Hematopoietic multipotent progenitor cell treated with erythropoietin and hydrocortisone succinate and interleukin-3 and kit ligand, for 4 days (in vitro differentiated cells): Measurements from ENCODE around the gene MGA.
A peak's percentile ranks its signal among the peaks of the same experiment; 100 is the strongest.
"Not testable (repeated sequence)": the region's sequence is repeated elsewhere in the genome, so short reads cannot be mapped to it uniquely, and the experiment has no call there.

Source experiments
- DNase-seq: peaks from one replicate; pipeline ENCODE4 v3.0.0-alpha.2; 2015

MGA gene

GRCh38 chr15:41727143-41727542 is 66.9 kb downstream of the MGA start:
- DNase-seq = peak; percentile 4

- DNase-seq = not testable (repeated sequence)
Observed at GRCh38 chr15:41728061-41728460, 67.9 kb downstream of the MGA start.

- DNase-seq = peak; percentile 89
Observed at GRCh38 chr15:41730543-41730942, 70.3 kb downstream of the MGA start.

- DNase-seq = no peak
Observed at GRCh38 chr15:41732483-41732882, 72.3 kb downstream of the MGA start.

- DNase-seq = no peak
Observed at GRCh38 chr15:41734079-41734478, 73.9 kb downstream of the MGA start.

- no peak for DNase-seq
Observed at GRCh38 chr15:41735046-41735445, 74.8 kb downstream of the MGA start.

GRCh38 chr15:41735492-41735891 is 75.3 kb downstream of the MGA start:
- not testable (repeated sequence) for DNase-seq

GRCh38 chr15:41746802-41747201 is 86.6 kb downstream of the MGA start:
- peak; percentile 9 for DNase-seq

- peak; percentile 58 for DNase-seq
Observed at GRCh38 chr15:41756198-41756597, 96.0 kb downstream of the MGA start.

GRCh38 chr15:41772720-41773331 is 112.6 kb downstream of the MGA start:
- peak; percentile 92 for DNase-seq

GRCh38 chr15:41773332-41773728 is 113.1 kb downstream of the MGA start:
- no peak for DNase-seq

- no peak for DNase-seq
Observed at GRCh38 chr15:41773729-41774061, 113.5 kb downstream of the MGA start.

- peak; percentile 99 for DNase-seq
Observed at GRCh38 chr15:41774062-41774881, 114.1 kb downstream of the MGA start, which contains the start of gene MAPKBP1. Gene MAPKBP1 (plus strand): TSS chr15:41774484. CDS start chr15:41775276, 792 bp downstream.

GRCh38 chr15:41774882-41775417 is 114.7 kb downstream of the MGA start:
- no peak for DNase-seq

GRCh38 chr15:41775651-41776050 is 115.4 kb downstream of the MGA start:
- DNase-seq = no peak

- DNase-seq = no peak
Observed at GRCh38 chr15:41777421-41777973, 117.3 kb downstream of the MGA start.

GRCh38 chr15:41778521-41778920 is 118.3 kb downstream of the MGA start:
- DNase-seq = no peak

- no peak for DNase-seq
Observed at GRCh38 chr15:41779662-41780157, 119.5 kb downstream of the MGA start.

- DNase-seq = no peak
Observed at GRCh38 chr15:41780266-41780665, 120.1 kb downstream of the MGA start.

GRCh38 chr15:41780727-41781126 is 120.5 kb downstream of the MGA start:
- DNase-seq = no peak

- no peak for DNase-seq
Observed at GRCh38 chr15:41782371-41783282, 122.4 kb downstream of the MGA start.

GRCh38 chr15:41783296-41783695 is 123.1 kb downstream of the MGA start:
- no peak for DNase-seq

- no peak for DNase-seq
Observed at GRCh38 chr15:41788262-41788661, 128.1 kb downstream of the MGA start.
